PC-9 (cell line): Measurements from ENCODE around the gene ZBTB22. TPM values are rescaled to one million over a fixed set of nuclear protein-coding genes. Genes with fewer than 3 reads are reported as not detected.

Source experiments
- BruUV-seq: library from RNA; stranded (reverse); fragments of 400-500 nt; replicated peaks from 2 replicates; lab custom pipeline; 2021; lab: Mats Ljungman, UMichigan
- CTCF ChIA-PET: fragments of 300-600 bp; sonication (Branson Sonifier 250); formaldehyde crosslinking; loops from one replicate; lab custom pipeline; 2022; ENCODE audit warnings: antibody characterized with exemption; lab: Charles Lee
- POLR2A ChIA-PET: fragments of 300-600 bp; sonication (Branson Sonifier 250); formaldehyde crosslinking; loops from one replicate; lab custom pipeline; 2022; ENCODE audit warnings: antibody characterized with exemption; ENCODE audit not compliant: unreplicated experiment; lab: Charles Lee
- DNase-seq, 2 experiments: peaks; one replicate each; pipeline versions ENCODE4 v3.0.0 to v3.0.0-alpha.2; 2015 to 2022; ENCODE audit warnings: mixed read lengths in 1 of 2
- H2AFZ ChIP-seq: fragments of 200-600 bp; sonication (generic); 2 replicates; pipeline ENCODE4 v1.8.1; 2017; ENCODE audit warnings: antibody characterized with exemption
- H3F3A ChIP-seq: fragments of 200-600 bp; sonication (generic); 2 replicates; pipeline ENCODE4 v1.8.1; 2017; ENCODE audit warnings: antibody characterized with exemption, mild to moderate bottlenecking, low read depth; ENCODE audit not compliant: insufficient read depth
- H3K27ac ChIP-seq: fragments of 200-600 bp; sonication (generic); 2 replicates; pipeline ENCODE4 v1.6.1; 2016; ENCODE audit warnings: mixed run types
- H3K27me3 ChIP-seq: fragments of 200-600 bp; sonication (generic); 2 replicates; pipeline ENCODE4 v1.6.1; 2016; ENCODE audit warnings: low read depth, mixed run types; ENCODE audit not compliant: insufficient read depth
- H3K36me3 ChIP-seq: fragments of 200-600 bp; sonication (generic); 2 replicates; pipeline ENCODE4 v1.6.1; 2016; ENCODE audit warnings: low read depth, mixed run types
- H3K4me1 ChIP-seq: fragments of 200-600 bp; sonication (generic); replicated peaks from 2 replicates; pipeline ENCODE4 v1.6.1; 2016; ENCODE audit warnings: mixed run types; ENCODE audit not compliant: insufficient read depth
- H3K4me2 ChIP-seq: fragments of 200-600 bp; sonication (generic); 2 replicates; pipeline ENCODE4 v1.6.1; 2017; ENCODE audit warnings: mixed run types
- H3K4me3 ChIP-seq: fragments of 200-600 bp; sonication (generic); 2 replicates; pipeline ENCODE4 v1.6.1; 2016; ENCODE audit warnings: mixed run types
- H3K79me2 ChIP-seq: fragments of 200-600 bp; sonication (generic); 2 replicates; pipeline ENCODE4 v1.6.1; 2017; ENCODE audit warnings: low read depth, mixed run types
- H3K9me2 ChIP-seq: fragments of 200-600 bp; sonication (generic); 2 replicates; pipeline ENCODE4 v1.8.1; 2017; ENCODE audit warnings: mild to moderate bottlenecking; ENCODE audit not compliant: insufficient read depth
- H3K9me3 ChIP-seq: fragments of 200-600 bp; sonication (generic); 2 replicates; pipeline ENCODE4 v1.8.1; 2016; ENCODE audit warnings: low read depth; ENCODE audit not compliant: insufficient read depth
- H4K20me1 ChIP-seq: fragments of 200-600 bp; sonication (generic); 2 replicates; pipeline ENCODE4 v1.8.1; 2017; ENCODE audit not compliant: insufficient read depth
- CTCF ChIP-seq: fragments of 200-600 bp; sonication (generic); conservative IDR thresholded peaks from 2 replicates; pipeline ENCODE4 v1.6.1; 2017; ENCODE audit warnings: mixed run types, antibody characterized with exemption, mild to moderate bottlenecking, moderate library complexity
- EZH2 ChIP-seq: fragments of 200-600 bp; sonication (generic); IDR thresholded peaks from 2 replicates; pipeline ENCODE4 v1.8.0; 2017; ENCODE audit warnings: antibody characterized with exemption, low read depth
- intact Hi-C: fragments of 100-400 bp; cut with micrococcal nuclease; formaldehyde crosslinking; loops from one replicate; pipeline ENCODE4 v1.10.0; 2022; ENCODE audit not compliant: unreplicated experiment
- total RNA-seq: library from RNA; stranded (reverse); gene quantifications from 2 replicates; pipeline ENCODE4 v1.2.3, GENCODE V29; 2021

Gene ZBTB22
- total RNA-seq, 1 experiment from 2014 or later = 20.8 TPM

DNA sequence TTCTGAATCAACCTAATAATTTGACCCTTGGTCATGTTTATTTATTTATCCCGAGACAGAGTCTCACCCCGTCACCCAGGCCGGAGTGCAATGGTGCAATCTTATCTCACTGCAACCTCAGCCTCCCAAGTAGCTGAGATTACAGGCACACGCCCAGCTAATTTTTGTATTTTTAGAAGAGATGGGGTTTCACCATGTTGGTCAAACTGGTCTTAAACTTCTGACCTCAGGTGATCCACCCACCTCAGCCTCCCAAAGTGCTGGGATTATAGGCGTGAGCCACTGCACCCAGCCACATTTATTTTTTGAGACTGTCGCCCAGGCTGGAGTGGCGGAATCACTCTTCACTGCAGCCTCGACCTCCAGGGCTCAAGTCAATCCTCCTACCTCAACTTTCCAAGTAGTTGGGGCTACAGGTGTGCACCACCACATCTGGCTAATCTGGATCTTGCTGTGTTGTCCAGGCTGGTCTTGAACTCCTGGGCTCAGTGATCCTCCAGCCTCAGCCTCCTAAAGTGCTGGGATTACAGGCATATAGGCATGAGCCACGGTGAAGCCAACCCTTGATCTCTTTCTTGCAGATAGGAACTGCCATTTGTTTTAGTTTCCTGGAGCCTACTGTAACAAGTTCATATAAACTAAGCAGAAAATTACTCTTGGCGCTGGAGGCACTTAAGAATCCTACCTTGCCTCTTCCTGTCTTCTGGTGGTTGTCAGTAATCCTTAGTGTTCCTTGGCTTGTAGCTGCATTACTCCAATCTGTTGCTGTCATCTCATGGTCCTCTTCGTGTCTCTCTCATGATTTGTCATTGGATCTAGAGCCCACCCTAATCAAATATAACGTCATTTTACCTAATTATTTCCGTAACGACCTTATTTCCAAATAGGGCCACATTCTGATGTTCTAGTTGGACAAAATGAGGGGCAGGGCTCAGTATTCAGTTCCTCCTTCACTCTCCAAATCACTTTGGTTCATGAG lies 43.3 kb downstream of the ZBTB22 start:
- H3K79me2 ChIP-seq = peaks cover 56% of the 10 kb centered on the region
- peaks cover 36% of the 10 kb centered on the region for H4K20me1 ChIP-seq
- POLR2A ChIA-PET = interaction anchor here (0.7 kb wide), 2 partner anchors 13 to 15 kb away, joined by 3 read pairs; partner anchors contain the start of gene PFDN6

GRCh38 chr6:33273129-33273923 lies 44.2 kb downstream of the ZBTB22 start:
- H3K36me3 ChIP-seq = peaks cover 44% of the 10 kb centered on the region
- H3K4me3 ChIP-seq = peak overlapping the region; percentile 70
- peak overlapping the region; percentile 96 for H3K4me2 ChIP-seq
- ChIA-PET POLR2A (interaction anchor here (0.7 kb wide), 1 partner anchor 16 kb away, joined by 3 read pairs; the partner anchor contains the start of gene PFDN6), CTCF (no interaction called here)
- peaks cover 61% of the 10 kb centered on the region for H3F3A ChIP-seq
- BruUV-seq = no TSS peak
- H2AFZ ChIP-seq = no peak overlapping the region
- H3K27ac ChIP-seq = peak overlapping the region; percentile 79
- no peaks in the 10 kb centered on the region for H3K9me3 ChIP-seq
- TF ChIP-seq CTCF = no peak
- TF ChIP-seq EZH2 = no peak
- DNase-seq = peak in 1 of 2 experiments; percentile 10
- peaks cover 39% of the 10 kb centered on the region for H3K4me1 ChIP-seq
- intact Hi-C loops = loop anchor here (10.0 kb wide), 1 partner anchor 69 kb away; the partner anchor contains the start of genes HSD17B8, RING1, RXRB and SLC39A7
- no peaks in the 10 kb centered on the region for H3K27me3 ChIP-seq
- peaks cover 56% of the 10 kb centered on the region for H3K79me2 ChIP-seq
- H3K9me2 ChIP-seq = no peaks in the 10 kb centered on the region
- H4K20me1 ChIP-seq = peaks cover 36% of the 10 kb centered on the region

More for the DNA sequence above, 43.3 kb downstream of the ZBTB22 start:
- H3F3A ChIP-seq = peaks cover 70% of the 10 kb centered on the region
- no peaks in the 10 kb centered on the region for H3K9me3 ChIP-seq
- DNase-seq = peak in 1 of 2 experiments; percentile 18
- BruUV-seq = no TSS peak
- H3K36me3 ChIP-seq = peaks cover 44% of the 10 kb centered on the region
- H2AFZ ChIP-seq = no peak overlapping the region
- CTCF ChIA-PET = interaction anchor here (0.6 kb wide), 1 partner anchor 1273 kb away, joined by 6 read pairs; no protein-coding TSS in a partner anchor
- H3K4me3 ChIP-seq = peak overlapping the region; percentile 70
- intact Hi-C loops = loop anchor here (10.0 kb wide), 1 partner anchor 69 kb away; the partner anchor contains the start of genes HSD17B8, RING1, RXRB and SLC39A7
- TF ChIP-seq EZH2 = no peak
- no peak for TF ChIP-seq CTCF
- no peaks in the 10 kb centered on the region for H3K9me2 ChIP-seq
- peak overlapping the region; percentile 79 for H3K27ac ChIP-seq
- H3K27me3 ChIP-seq = no peaks in the 10 kb centered on the region
- H3K4me2 ChIP-seq = peak overlapping the region; percentile 96
- H3K4me1 ChIP-seq = peaks cover 39% of the 10 kb centered on the region
